Stimulated activated CD8-positive, alpha-beta memory T cell treated with anti-CD3 and anti-CD28 coated beads, Interleukin-7, amount 100 ng/mL, for 24 hours (primary cell): ENCODE data around the gene FLT1.

Experiments used
- DNase-seq: peaks from one replicate; pipeline ENCODE4 v3.0.0-alpha.2; 2020; ENCODE audit warnings: low read depth

FLT1 gene

GRCh38 chr13:28485551-28485950 is 9.4 kb downstream of the FLT1 start:
- DNase-seq = no peak

DNA sequence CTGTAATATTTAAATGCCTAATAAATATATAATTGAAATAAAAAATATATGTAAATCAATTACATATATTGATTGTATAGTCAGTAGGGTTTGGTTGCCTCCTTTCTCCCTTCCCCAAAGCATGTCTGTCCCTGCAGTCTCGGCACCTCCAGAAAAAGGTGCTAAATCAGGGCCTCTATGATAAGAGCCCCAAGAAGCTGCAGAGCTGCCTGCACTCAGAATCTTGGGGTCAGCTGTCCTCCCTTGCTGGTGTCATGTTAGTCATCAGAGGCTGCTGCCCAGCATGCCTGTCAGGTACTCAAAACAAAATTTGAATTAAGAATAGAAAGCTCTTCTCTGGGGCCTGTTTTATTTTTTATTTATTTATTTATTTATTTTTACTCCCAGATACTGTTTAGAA is 9.8 kb downstream of the FLT1 start:
- DNase-seq = no peak

DNA sequence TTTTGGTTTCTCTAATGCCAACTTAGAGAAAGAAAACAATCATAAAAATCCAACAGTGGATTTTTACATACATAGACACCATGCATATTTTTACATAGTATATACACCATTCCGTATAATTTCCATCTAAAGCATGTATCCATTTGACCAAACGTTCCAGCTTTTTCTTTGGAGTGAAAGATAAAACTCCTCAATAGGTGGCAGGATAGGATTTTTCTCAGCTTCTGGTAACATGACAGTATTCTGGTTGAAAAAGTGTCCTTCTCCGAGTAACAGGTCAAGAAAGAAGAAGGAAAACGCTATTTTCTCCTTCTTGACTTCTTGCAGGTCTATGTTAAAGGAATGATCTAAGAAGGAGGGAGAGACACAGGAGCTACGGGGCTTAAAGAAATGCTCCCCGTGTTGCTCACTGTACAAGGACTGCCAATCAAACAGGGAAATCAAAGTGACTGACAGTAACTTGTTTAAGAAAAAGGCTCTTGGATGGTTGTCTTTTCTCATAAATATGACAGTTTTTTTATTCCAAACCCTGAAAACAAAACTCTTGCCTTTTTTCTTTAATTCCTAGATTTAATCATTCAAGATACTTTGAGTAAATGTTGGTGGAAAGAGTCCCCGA is 11.5 kb downstream of the FLT1 start:
- DNase-seq = no peak

DNA sequence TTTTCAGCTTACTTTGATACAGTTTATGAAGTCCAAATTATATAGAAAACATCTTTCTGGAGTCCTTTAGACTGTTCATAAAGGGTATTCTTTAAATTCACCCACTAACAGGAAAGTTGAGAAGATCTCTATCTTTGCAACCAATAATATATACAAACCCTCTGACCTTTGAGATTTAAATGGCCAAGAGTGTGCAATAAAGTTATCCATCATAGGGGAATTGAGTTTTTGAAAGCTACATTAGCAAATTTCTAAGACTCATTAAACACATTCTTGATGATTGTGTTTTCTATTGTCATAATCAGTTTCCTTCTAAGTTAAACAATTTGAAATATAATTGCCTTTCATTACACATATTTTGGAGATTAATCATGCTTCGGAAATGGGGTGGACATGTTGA is 15.9 kb downstream of the FLT1 start:
- no peak for DNase-seq

- DNase-seq = no peak
Measured at GRCh38 chr13:28478127-28478526, 16.8 kb downstream of the FLT1 start.

DNA sequence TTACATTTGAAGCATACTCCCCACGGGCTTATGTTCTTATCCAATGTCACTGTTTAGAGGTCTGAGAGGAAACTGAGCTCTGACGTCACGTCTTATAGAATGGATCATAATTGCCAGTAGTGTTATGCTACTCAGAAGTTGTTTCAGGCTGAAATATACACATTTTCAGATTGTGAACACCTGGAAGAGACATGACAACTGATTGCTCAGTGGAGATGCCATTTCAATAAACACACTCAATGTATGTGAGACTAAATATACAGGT is 17.3 kb downstream of the FLT1 start:
- no peak for DNase-seq

GRCh38 chr13:28476919-28477708 is 17.8 kb downstream of the FLT1 start:
- no peak for DNase-seq

DNA sequence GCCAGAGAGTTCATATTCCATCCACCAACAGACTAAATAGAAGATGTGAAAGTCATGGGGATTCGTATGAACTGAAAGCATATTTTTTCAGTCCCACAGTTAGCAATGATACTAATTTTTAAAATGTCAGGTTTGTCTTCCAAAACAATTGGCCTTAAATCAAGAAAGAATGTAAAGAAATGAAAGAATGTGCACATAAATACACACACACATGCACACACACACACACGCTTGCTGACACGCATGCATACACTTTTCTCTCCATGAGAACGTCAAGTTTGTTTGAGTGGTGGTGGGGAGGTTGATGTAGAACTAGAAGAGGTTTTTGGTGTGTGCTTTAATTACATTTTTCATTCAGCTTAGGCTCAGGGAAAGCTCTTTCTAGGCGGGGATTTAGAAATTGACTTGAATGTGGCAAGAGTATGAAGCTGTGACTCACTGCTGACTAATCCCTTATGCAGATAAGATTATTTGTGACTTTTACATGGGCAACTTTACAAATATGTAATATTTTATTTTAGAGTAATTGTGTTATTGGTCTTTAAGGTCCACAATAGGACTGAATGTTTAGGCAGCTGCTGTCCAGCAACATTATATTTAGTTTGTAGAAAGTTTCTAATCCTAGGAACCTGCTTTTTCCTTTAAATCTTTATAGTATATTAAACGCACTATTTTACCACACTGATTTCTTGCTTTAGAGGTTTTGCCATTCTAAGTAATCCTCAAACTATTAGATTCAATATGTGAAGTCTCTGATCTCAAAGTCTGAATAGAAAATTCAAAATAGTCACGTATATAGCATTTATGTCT is 18.8 kb downstream of the FLT1 start:
- no peak for DNase-seq

GRCh38 chr13:28474491-28475134 is 20.3 kb downstream of the FLT1 start:
- no peak for DNase-seq

DNA sequence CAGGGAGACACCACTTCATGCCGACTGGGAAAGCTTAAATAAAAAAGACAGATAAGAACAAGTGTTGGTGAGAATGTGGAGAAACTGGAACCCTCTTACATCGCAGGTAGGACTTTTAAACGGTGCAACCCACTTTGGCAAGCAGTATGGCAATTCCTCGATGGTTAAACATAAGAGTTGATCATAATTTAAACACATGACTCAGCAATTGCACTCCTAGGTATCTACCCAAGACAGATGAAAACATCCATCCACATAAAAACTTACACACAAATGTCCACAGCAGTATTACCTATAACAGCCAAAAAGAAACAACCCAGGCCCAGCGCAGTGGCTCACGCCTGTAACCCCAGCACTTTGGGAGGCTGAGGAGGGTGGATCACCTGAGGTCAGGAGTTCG is 21.9 kb downstream of the FLT1 start:
- no peak for DNase-seq

- DNase-seq = no peak
Measured at GRCh38 chr13:28471421-28471820, 23.5 kb downstream of the FLT1 start.

GRCh38 chr13:28470296-28470695 is 24.6 kb downstream of the FLT1 start:
- no peak for DNase-seq

GRCh38 chr13:28469316-28469715 is 25.6 kb downstream of the FLT1 start:
- no peak for DNase-seq

- DNase-seq = no peak
Measured at GRCh38 chr13:28468023-28468915, 26.7 kb downstream of the FLT1 start.

- no peak for DNase-seq
Measured at GRCh38 chr13:28467034-28467433, 27.9 kb downstream of the FLT1 start.

DNA sequence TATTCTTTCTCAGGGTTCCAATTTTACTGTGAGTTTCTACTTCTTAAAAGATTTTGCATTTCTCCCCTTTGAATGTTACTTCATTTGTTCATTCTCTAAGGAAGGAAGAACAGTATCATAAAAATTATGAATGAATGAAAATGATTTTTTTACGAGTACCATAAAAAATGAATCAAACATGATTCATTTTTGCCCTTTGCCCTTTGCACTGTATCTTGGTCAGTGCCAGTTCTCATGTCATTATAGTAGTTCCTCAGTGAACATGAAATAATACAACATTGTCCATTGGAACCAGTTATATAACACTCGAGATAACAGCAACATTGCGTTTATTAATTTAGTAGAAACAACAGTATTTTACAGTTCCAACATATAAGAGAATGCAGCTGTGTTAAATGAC is 28.8 kb downstream of the FLT1 start:
- DNase-seq = no peak

- DNase-seq = no peak
Measured at GRCh38 chr13:28464861-28465460, 30.0 kb downstream of the FLT1 start.

GRCh38 chr13:28463481-28463880 is 31.4 kb downstream of the FLT1 start:
- no peak for DNase-seq

GRCh38 chr13:28459911-28460310 is 35.0 kb downstream of the FLT1 start:
- DNase-seq = no peak

- no peak for DNase-seq
Measured at GRCh38 chr13:28458608-28459007, 36.3 kb downstream of the FLT1 start.

- no peak for DNase-seq
Measured at GRCh38 chr13:28458051-28458450, 36.9 kb downstream of the FLT1 start.
